Urothelium cell line (cell line): ENCODE data around the gene FAM117B.
"Not testable (repeated sequence)": the region's sequence is repeated elsewhere in the genome, so short reads cannot be mapped to it uniquely, and the experiment has no call there.

ENCODE experiments used
- DNase-seq: peaks from one replicate; pipeline ENCODE4 v3.0.0; 2011; ENCODE audit warnings: low spot score, mixed read lengths
- FAIRE-seq: peaks from 2 replicates; lab custom pipeline; 2011; peaks lifted over from hg19 to GRCh38; lab: Jason Lieb, UNC

FAM117B gene

GRCh38 chr2:202756598-202756997 lies 121.8 kb downstream of the FAM117B start:
- FAIRE-seq (no peak), DNase-seq (no peak)

- no peak for DNase-seq
- FAIRE-seq = no peak
Observed at GRCh38 chr2:202757339-202757738, 122.6 kb downstream of the FAM117B start.

GRCh38 chr2:202758128-202758527 lies 123.4 kb downstream of the FAM117B start:
- no peak for FAIRE-seq
- no peak for DNase-seq

- no peak for DNase-seq
- FAIRE-seq = no peak
Observed at GRCh38 chr2:202758604-202759003, 123.8 kb downstream of the FAM117B start.

DNA sequence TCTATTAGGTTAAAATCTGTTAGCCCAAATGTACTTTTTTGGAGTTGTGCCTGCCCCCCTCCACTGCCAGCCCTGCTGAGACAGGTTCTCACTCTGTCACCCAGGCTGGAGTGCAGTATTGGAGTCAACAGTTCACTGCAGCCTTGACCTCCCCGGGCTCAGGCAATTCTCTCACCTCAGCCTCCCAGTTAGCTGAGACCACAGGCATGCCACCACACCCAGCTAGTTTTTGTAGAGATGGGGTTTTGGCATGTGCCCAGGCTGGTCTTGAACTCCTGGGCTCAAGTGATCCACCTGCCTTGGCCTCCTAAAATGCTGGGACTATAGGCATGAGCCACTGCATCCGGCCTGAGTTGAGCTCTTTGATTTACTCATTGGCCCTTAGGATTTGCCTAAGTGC lies 126.1 kb downstream of the FAM117B start:
- FAIRE-seq = no peak
- DNase-seq = no peak

GRCh38 chr2:202762556-202762955 lies 127.8 kb downstream of the FAM117B start:
- FAIRE-seq = no peak
- DNase-seq = no peak

DNA sequence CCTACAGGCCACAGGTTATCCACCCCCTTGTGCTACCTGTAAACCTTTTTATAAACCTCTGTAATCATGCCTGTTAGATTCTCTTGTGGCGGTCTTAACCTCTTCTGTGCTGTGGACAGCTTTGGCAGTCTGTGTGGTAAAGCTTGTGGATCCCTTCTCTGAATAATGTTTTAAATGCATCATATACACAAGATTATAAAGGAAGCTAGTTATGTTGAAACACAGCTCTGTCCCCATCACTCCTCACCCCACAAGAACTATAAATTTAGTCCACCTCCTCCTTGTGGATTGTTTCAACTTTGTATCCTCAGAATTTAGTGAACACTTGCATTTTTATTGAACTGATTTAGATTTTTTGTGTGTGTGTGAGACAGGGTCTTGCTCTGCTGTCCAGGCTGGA lies 129.1 kb downstream of the FAM117B start:
- FAIRE-seq = no peak
- DNase-seq = no peak

DNA sequence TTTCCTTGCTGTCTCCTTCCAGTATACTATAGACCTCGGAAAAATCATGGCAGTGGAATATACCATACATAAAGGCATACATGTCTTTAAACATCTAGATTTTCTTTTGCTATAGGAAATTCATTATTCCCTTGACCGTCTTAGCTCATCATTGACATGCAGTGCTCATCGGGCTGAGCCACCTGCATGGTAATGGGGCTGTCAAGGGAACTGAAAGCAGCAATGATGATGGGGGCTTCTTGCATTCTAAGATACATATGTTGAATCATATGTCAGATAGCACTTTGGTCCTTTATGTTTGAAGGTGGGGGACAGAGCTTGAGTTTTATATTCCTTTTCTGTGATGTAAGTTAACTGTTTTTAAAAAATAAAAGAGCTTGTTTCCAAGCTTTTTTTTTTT lies 130.2 kb downstream of the FAM117B start:
- DNase-seq (no peak), FAIRE-seq (no peak)

DNA sequence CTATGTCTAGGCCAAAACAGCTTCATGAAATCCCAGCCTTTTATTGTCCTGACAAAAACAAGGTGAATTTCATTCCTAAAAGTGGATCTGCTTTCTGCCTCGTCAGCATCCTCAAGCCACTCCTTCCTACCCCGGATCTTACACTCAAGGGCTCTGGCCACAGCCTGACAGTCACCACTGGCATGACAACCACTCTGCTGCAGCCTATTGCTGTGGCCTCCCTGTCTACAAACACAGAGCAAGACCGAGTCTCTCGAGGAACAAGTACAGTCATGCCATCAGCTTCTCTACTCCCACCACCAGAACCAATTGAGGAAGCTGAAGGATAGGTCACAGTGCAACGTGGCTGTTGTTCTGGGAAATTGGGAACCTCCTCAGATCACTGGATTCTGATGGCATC lies 130.7 kb downstream of the FAM117B start:
- no peak for DNase-seq
- FAIRE-seq = no peak

- FAIRE-seq (no peak), DNase-seq (no peak)
Observed at GRCh38 chr2:202768273-202768672, 133.5 kb downstream of the FAM117B start.

DNA sequence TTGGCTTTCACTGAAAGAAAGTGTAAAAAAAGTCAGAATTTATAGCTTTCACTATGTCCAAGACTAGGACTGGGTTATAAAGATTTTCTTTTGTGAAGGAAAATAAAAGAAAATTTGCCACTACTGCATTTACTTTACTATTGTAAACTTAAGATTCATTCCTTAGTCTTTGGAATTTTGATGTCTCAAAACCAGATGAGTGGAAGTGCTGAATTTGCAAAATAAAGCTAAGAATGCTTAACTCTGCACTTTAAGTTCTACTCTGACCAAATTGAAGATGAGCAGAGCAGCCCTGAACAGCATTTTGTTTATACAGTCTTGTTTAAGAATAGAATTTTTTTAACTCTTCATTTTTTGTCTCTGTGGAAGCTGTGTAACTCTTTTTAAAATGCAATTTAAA lies 134.4 kb downstream of the FAM117B start:
- DNase-seq (no peak), FAIRE-seq (no peak)

DNA sequence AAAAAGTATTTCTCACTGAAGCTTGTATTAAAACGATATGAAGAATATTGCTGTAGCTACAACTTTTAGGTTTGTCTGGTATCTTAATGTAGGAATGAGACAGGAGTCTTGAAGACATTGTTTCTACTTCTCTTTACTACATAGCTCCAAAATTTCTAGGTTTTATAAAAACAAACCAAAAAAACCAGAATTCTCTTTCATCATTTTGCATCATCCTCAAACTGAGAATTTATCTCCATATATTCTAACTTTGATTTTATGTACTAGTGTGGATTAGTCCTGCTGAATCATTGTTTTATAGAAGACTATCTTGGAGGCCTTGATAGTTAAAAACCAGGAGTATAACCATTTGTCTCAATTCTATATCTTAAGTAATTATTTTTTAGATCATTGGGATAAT lies 136.6 kb downstream of the FAM117B start:
- FAIRE-seq = no peak
- DNase-seq = no peak

GRCh38 chr2:202771741-202772460 lies 137.1 kb downstream of the FAM117B start:
- FAIRE-seq = no peak
- DNase-seq = no peak

DNA sequence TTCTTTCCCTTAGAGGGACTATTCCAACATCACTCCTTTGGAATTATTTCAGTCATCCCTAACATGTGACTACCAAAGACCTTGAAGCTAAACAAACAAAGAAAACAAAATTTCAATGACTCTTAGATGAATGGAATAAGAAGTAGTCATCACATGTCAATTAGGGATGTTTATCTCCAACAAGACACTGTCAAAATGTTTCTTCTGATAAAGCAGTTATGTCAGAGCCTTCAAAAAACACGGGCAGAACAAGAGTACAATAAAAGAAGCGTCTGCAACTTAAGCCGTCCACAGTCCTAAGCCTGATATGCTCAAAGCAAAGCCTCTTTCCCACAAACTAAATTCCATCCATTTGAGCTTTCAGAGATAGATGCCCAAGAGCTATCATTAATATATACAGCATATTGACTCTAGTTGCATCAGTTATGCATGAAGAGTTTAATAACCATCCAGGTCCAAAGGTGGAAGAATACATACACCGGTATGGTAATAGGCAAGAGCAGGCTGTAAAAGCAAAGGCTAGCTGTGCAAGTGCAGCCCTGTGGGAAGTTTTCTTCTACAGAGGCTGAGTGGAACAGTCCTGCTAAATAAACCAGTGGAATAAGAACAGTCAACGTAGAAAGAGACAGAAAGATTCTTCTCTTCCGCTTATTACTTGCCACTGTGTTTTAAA lies 138.7 kb downstream of the FAM117B start:
- FAIRE-seq = no peak
- DNase-seq = no peak

- DNase-seq (no peak), FAIRE-seq (no peak)
Observed at GRCh38 chr2:202774104-202774503, 139.3 kb downstream of the FAM117B start.

DNA sequence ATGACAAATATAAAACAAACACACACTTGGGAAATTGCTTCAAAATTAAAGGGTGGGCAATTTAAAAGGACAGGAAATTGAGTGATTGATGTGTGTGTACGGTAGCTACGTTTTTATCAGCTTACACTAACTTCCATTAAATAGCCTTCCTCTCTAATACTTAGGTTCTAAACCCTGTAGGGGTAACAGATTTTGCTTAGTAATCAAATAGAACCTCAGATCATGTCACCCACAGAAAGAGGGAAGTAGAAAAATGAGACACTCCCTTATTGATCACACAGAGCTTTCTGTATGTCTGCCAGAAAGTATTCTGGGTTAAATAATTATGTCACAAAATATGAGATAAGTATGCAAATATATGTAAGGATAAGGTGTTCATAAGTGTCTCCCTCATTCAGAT lies 143.4 kb downstream of the FAM117B start:
- FAIRE-seq (no peak), DNase-seq (no peak)

GRCh38 chr2:202780514-202781021 lies 145.8 kb downstream of the FAM117B start:
- FAIRE-seq (no peak), DNase-seq (peak; percentile 5)

DNA sequence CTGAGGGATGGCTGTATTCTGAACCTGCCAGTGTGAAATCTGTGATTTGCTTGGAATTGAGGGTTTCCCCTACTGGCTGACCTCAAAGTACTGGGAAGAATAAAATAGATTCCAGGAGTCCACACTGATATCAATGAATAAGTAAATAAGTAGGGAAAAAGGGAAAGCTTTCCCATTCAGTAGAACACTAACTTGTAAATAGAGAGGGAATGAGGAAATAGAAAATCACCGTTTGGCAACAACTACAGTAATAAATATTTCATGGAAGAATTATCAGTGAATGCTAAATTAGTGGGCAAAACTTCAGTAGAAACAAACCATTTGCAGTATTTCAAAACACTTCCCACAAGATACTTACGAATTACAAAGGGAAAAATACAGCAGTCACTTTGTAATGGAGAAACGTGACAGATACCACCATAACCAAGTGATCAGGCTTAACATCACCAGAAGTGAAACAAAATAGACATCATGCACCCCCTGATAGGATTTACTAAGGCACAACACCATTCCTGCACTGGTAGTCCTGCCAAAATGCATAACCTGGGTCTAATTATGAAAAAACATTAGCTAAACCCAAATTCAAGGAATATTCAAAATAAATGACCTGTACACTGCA lies 148.3 kb downstream of the FAM117B start:
- DNase-seq (no peak), FAIRE-seq (no peak)

DNA sequence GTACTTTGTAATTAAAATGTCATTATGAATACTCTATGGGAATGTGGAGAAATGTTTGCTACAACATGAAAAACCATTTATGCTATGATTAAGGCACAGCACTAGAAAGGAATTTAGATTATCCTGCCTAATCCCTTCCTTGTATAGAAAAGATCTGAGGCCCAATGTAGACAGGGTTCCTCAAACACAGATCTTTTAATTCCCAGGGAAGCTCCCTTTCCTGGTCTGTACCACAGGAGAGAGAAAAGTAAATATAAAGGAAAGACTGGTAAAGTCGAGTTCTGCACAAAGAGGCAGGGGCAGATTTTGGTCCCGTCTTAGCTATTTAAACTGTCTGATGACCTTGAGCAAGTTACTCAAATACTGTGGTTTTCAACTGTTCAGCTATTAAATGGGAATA lies 152.1 kb downstream of the FAM117B start:
- no peak for DNase-seq

GRCh38 chr2:202790676-202791075 lies 155.9 kb downstream of the FAM117B start:
- DNase-seq = no peak
- FAIRE-seq = no peak

More for the DNA sequence above, 152.1 kb downstream of the FAM117B start:
- no peak for FAIRE-seq

DNA sequence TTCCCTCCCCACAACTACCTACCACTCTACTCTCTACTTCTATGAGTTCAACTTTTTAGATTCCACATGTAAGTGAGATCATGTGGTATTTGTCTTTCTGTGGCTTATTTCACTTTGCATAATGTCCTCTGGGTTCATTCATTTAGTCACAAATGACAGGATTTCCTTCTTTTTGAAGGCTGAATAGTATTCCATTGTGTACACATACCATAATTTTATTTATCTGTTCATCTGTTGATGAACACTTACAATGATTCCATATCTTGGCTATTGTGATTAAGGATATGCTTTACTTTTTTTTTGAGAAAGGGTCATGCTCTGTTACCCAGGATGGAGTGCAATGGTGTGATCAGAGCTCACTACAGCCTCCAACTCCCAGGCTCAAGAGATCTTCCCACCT lies 163.2 kb downstream of the FAM117B start:
- DNase-seq (no peak), FAIRE-seq (no peak)

GRCh38 chr2:202805911-202806310 lies 171.1 kb downstream of the FAM117B start:
- not testable (repeated sequence) for FAIRE-seq, DNase-seq
